ENCODE measurements around the gene SUDS3.
A peak's percentile ranks its signal among the peaks of the same experiment; 100 is the strongest.

The SUDS3 gene

DNA sequence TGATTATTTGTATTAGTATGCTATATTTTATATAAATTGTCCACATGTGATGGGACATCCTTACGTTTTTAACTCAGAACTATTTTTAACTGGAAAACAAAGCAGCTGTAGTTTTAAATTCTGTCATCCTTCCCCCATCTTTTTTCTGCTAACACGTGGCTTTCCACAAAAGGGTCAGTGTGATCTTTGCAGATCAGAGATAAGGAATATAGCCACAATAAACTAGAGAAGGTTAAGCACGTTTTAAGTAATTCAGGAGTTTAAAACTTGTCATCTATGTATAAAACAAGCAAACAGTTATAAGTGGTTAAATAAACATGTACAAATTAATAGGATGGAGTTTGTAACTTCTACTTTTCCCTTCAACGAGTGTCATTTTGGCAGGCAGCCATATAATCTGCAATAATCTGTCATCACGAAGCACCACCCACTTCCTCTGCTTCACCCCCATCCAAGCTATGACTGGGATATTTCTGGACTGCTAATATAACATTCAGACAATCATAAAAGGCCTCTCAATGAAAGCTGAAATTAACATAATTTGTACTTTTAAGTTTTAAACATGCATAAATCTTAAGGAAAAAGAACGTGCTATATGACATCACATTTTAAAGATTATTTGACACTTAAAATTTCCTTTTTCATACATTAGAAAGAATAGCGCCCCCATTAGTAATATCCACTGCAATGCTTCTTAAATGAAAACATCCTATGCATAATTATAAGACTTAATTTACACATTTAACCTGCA lies 18.9 kb upstream of the SUDS3 start:
- DNase-seq (ENCODE audit: low read depth) = no peak

- no peak for DNase-seq (ENCODE audit: low read depth)
Measured at GRCh38 chr12:118358008-118358359, 18.4 kb upstream of the SUDS3 start.

GRCh38 chr12:118358612-118359540 lies 17.5 kb upstream of the SUDS3 start:
- no peak for DNase-seq (ENCODE audit: low read depth)

DNA sequence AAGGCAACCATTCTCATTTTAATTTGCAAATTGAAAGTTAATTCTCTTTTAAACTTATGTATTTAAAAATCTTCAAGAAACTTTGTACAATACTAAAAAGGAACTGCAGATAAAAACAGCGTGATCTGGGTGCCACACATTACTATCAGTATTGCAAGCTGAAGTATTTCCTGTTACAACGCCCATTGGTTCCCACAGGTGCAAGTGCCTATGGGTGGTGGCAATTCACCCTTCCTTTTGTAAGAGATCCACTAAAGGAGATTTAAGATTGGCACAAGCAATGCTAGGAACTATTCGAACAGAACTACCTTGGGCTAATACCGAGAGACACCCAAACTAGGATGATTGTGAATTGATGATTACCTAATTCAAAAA lies 16.8 kb upstream of the SUDS3 start:
- no peak for DNase-seq (ENCODE audit: low read depth)

- DNase-seq (ENCODE audit: low read depth) = no peak
Measured at GRCh38 chr12:118361092-118361404, 15.3 kb upstream of the SUDS3 start.

GRCh38 chr12:118361889-118362288 lies 14.5 kb upstream of the SUDS3 start:
- no peak for DNase-seq (ENCODE audit: low read depth)

GRCh38 chr12:118368821-118369220 lies 7.5 kb upstream of the SUDS3 start:
- no peak for DNase-seq (ENCODE audit: low read depth)

DNA sequence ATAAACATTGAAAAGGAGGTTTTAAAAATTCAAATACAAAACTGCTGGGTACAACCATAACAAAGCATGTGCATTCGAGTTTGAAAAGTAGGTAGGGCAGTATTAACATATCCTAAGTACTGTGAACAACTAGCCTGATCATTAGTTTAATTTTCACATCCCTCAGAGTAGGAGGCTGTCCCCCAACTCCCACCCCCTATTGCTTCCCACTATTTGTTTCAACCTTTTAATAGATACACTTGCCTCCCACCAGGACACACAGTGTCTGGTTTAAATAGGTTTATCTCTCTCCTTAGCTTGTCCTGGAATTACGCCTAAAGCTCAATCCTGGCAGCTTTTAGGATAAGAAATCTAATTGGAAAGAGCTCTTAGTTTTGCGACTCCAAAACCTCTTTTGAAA lies 5.8 kb upstream of the SUDS3 start:
- no peak for DNase-seq (ENCODE audit: low read depth)

GRCh38 chr12:118371321-118372282 lies 4.8 kb upstream of the SUDS3 start:
- no peak for DNase-seq (ENCODE audit: low read depth)

DNA sequence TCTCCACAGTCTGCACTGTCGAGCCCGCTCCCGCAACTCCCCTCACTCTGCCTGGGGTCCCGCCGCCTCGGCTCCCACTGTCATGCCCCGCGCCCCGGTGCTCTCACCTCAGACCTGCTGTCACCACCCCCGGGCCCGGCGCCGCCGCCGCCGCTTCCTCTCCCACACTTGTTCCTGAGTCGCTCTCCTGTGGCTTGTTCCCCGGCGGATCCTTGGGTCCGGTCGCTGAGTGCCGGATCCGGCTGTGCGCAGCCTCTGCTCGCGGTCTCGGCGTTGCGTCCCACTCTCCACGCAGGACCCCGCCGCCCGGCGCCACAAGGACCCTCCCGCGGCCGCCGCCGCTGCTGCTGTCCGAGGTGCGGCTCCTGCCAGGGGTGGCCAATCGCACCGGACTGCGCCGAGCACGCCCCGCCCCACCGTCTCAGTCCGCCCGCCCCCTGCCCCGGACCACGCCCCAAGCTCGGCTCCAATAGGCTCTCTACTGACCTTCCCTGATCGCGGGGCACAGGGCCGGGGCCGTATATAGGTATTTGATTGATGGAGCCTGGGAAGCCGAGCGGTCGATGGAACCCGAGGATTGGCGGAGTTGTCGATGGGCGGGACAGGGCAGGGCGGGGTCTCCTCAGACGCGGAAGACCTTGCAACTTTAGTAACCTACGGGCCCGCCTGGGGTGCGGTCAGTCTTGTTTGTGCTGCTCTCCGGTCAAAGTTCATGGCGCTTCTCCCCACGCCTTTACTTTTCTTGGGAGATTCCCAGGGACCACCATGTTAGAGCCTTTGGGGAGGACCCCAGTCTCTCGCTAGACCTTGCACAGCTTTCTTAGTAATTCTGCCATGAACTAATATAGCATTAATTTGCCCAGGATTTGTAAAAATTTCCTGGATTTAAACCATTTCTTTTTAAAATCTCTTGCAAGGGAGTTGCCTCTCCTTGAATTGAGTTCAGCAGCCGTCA lies 3.5 kb upstream of the SUDS3 start, which contains the start of gene TAOK3:
TSS of gene TAOK3 (minus strand) at position 367 of the 955 bp plus-strand sequence. CDS start 117,340 bp downstream, outside the sequence.
- DNase-seq (ENCODE audit: low read depth) = peak; percentile 96

- DNase-seq (ENCODE audit: low read depth) = no peak
Measured at GRCh38 chr12:118373616-118374015, 2.7 kb upstream of the SUDS3 start.

- DNase-seq (ENCODE audit: low read depth) = no peak
Measured at GRCh38 chr12:118374126-118374725, 2.1 kb upstream of the SUDS3 start.

GRCh38 chr12:118374909-118375308 lies 1.4 kb upstream of the SUDS3 start:
- no peak for DNase-seq (ENCODE audit: low read depth)

DNA sequence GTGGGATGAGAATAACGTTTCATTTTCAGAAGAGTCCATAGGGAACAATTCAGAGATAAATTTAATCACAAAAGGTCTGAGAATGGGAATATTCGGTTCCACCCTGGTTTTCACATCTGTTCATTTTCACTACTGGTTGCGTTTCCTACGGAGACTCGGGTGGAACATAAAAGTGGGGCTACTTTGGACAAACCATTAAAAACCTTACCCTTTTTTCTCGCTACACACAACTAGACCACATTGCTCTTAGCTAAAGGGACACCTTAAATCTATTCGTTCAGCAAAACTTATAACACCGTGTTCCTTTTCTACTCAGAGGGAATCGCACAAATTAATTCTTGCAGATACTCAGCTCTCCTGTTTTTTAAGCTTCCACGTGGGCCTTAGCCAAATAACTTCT lies 1.0 kb upstream of the SUDS3 start:
- DNase-seq (ENCODE audit: low read depth) = no peak

DNA sequence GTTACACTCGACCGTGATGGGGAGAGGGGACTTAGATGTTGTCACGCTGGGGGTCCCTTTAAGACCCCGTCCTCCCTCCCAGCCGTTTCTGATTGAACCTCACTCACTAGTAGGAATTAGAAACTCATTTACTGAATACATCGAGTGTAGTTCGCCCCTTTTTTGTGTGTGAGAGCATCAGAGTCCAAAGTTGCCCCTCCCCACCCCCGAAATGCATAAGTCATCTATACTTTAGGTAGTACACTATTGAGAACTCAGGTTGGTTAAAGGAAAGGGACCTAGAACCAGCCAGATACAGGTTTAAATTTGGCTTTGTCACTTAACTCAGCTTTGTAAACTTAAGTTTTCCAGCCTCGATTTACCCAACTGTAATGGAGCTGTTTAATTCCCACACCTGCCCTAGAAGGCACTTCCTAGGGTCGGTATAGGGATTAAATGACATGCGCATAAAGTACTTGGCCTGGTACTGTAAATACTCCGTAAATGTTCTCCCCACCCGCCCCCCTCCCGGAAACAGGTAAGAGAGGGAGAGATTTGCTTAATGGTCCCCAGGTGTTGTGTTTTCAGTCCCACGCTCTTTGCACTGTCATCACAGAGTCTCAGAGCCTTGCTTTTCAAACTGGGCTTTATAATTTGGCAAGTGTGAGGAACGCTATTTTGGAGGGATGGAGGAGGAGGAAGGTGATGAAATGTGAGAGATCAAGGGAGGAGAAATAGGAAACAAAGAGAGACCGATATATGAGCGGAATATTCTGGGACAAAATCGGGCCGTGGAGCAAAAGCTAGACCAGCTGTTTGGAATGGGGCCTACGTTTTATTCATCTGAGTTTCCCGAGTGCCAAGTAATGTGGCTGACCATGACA lies 897 bp downstream of the SUDS3 start:
- DNase-seq (ENCODE audit: low read depth) = no peak

DNA sequence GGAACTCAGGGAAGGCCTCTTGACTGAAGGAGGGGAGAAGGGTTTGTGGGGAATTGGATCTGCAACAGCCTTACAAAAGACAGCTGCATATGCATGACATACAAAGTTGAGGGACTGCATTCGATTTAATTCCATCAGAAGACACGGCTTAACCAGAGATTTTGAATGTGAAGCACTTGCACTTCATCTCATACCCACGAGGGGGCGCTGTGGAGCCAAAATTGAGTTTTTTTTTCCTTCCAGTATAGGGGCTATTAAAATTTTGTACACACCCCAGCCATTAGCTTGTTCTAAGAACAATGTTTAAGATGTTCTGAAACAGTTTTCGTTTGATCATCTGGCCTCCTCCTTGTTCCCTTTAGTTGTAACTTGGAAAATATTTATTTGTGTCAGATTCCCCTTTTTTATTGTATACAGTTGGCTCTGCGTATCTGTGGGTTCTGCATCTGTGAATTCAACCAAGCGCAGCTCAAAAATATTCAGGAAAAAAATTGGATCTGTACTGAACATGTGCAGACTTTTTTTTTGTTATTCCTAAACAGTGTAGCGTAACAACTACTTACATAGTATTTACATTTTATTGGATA lies 1.6 kb downstream of the SUDS3 start:
- DNase-seq (ENCODE audit: low read depth) = peak; percentile 30

GRCh38 chr12:118391424-118391823 lies 15.1 kb downstream of the SUDS3 start:
- no peak for DNase-seq (ENCODE audit: low read depth)

DNA sequence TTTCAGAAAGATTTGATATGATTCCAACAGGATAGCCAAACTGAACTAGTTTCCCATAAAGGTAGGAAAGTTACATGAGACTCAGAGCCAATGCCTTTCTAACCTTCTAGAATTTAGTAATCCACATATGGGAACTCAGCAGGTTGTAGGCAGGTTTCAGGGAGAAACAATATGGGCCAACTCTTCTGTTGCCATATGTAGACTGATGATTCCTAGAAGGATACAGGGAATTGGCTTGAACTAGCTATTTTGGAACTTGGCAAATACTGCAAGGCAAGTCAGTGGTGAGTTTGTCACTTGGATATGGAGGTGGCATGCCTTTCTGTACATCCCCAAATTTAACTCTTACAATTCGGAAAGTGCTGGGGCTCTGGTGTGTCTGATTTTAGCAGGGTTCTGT lies 15.5 kb downstream of the SUDS3 start:
- DNase-seq (ENCODE audit: low read depth) = no peak

DNA sequence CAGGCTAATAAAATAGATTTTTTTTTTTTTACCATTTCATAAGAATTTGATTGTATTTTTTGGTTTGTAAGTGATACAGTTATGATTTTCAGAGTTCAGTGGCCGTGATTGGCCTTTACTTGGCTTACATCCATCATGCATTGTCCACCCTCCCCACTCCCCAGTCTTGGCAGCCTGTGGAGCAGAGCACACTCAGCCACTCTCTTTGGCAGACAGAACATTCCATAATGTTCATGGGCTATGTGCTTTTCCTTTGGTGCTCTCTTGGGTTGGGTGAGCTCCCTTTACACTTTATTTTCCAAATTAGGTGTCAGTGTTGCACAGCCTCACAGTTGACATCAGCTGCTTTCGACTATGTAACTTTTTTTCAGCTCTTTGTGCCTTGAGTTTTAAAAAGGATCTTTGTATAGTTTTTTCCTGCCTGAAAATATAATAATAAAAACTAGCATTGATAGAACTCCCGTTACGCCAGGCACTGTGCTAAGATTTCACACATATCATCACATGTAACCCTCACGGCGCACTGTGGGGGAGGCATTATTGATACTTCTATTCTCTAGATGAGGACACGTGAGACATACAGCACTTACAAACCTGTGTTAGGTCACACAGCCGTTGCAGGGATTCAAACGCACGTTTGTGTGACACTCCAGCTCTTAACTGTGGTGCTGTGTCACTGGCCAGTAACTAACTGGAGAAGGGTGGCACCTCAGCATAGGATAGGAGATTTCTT lies 21.5 kb downstream of the SUDS3 start:
- DNase-seq (ENCODE audit: low read depth) = no peak

All from T-helper 22 cell (primary cell).